ENCODE results near the gene FOXP2. TPM values are rescaled to one million over a fixed set of nuclear protein-coding genes. Genes with fewer than 3 reads are reported as not detected.
"Not testable (repeated sequence)": the region's sequence is repeated elsewhere in the genome, so short reads cannot be mapped to it uniquely, and the experiment has no call there.

Gene FOXP2
- total RNA-seq, 4 donors from 2014 or later = 42.3 to 83.7 (median 50.7) TPM

DNA sequence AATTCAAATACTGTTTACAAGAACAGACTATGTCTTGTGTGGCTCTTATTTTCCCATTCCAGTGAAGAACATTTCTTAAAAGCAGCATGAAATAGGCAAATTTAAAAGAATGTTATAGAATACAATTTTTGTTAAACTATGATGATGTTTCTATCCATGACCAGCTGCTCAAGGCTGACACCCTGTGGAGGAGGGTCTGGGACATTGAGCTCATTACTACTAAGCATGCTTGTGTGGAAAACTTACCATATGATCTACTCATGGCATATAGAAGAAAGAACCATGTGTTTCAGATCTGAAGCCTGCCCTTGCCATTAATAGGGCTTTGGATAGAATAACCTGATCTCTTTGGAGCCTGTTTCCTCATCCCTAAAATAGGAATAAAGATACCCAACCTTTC is 125.0 kb downstream of the FOXP2 start:
- no peak overlapping the region for H3K4me3 ChIP-seq
- H3K4me1 ChIP-seq = peaks cover 0 to 12% (median 0%) of the 10 kb centered on the region in 3 donors
- no peaks in the 10 kb centered on the region for H3K9me3 ChIP-seq
- no peak for ATAC-seq
- H3K27me3 ChIP-seq = no peaks in the 10 kb centered on the region
- no peaks in the 10 kb centered on the region for H3K36me3 ChIP-seq
- no peak overlapping the region for H3K27ac ChIP-seq
- TF ChIP-seq, protein P1, sequence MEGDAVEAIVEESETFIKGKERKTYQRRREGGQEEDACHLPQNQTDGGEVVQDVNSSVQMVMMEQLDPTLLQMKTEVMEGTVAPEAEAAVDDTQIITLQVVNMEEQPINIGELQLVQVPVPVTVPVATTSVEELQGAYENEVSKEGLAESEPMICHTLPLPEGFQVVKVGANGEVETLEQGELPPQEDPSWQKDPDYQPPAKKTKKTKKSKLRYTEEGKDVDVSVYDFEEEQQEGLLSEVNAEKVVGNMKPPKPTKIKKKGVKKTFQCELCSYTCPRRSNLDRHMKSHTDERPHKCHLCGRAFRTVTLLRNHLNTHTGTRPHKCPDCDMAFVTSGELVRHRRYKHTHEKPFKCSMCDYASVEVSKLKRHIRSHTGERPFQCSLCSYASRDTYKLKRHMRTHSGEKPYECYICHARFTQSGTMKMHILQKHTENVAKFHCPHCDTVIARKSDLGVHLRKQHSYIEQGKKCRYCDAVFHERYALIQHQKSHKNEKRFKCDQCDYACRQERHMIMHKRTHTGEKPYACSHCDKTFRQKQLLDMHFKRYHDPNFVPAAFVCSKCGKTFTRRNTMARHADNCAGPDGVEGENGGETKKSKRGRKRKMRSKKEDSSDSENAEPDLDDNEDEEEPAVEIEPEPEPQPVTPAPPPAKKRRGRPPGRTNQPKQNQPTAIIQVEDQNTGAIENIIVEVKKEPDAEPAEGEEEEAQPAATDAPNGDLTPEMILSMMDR (IDR thresholded peaks at IDR 0.05) = peak in 2 of 4 experiments; percentile 21 to 48
- TF ChIP-seq POLR2AphosphoS5 (IDR thresholded peaks at IDR 0.05) (no peak), POLR2A (IDR thresholded peaks at IDR 0.05) (no peak), EP300 (IDR thresholded peaks at IDR 0.05) (no peak)

DNA sequence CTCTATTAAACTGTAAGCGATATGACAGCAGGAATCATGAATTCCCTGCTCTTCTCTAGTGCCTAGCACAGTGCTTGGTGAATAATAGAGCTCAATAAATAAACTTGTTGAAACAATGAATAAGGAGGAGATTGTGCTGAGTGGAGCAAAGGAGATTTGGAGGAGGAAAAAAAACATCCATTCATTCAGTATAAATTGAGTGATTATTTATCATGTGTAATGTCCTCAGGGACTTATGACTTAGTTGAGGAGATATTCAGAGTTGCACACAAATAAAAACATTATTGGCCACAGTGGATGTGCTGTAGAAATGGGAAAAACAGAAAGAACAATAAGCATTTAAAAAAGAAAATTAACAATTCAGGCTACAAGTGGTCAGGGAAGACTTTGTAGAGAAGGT is 125.7 kb downstream of the FOXP2 start:
- H3K27me3 ChIP-seq = no peaks in the 10 kb centered on the region
- H3K4me1 ChIP-seq = peaks cover 0 to 6% (median 0%) of the 10 kb centered on the region in 3 donors
- no peak overlapping the region for H3K4me3 ChIP-seq
- ATAC-seq = no peak
- no peak overlapping the region for H3K27ac ChIP-seq
- no peak for TF ChIP-seq EP300 (IDR thresholded peaks at IDR 0.05)
- no peak for TF ChIP-seq POLR2A (IDR thresholded peaks at IDR 0.05)
- TF ChIP-seq POLR2AphosphoS5 (IDR thresholded peaks at IDR 0.05) = no peak
- TF ChIP-seq, protein P1 (IDR thresholded peaks at IDR 0.05) = no peak
- H3K9me3 ChIP-seq = no peaks in the 10 kb centered on the region
- H3K36me3 ChIP-seq = no peaks in the 10 kb centered on the region
- 80 to 90% methylated on average over 1 of the region's 1 CpG for WGBS, 2 donors (ENCODE audit: low coverage in 1 of 2)

DNA sequence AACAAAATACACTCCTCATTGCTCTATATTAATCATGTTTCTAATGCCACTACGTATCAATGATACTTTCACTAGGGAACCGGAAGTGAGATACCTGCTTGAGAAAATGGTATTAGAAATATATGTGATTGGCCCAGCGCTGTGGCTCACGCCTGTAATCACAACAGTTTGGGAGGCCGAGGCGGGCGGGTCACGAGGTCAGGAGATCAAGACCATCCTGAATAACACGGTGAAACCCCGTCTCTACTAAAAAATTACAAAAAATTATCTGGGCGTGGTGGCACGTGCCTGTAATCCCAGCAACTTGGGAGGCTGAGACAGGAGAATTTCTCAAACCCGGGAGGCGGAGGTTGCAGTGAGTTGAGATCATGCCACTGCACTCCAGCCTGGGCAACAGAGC is 132.7 kb downstream of the FOXP2 start:
- 90 to 95% methylated on average over 2 to 14 of the region's 14 CpGs for WGBS, 2 donors (ENCODE audit: low coverage in 1 of 2)
- H3K4me1 ChIP-seq, H3K4me3 ChIP-seq, H3K36me3 ChIP-seq, ATAC-seq, H3K27ac ChIP-seq, H3K27me3 ChIP-seq, H3K9me3 ChIP-seq: not testable (repeated sequence)

DNA sequence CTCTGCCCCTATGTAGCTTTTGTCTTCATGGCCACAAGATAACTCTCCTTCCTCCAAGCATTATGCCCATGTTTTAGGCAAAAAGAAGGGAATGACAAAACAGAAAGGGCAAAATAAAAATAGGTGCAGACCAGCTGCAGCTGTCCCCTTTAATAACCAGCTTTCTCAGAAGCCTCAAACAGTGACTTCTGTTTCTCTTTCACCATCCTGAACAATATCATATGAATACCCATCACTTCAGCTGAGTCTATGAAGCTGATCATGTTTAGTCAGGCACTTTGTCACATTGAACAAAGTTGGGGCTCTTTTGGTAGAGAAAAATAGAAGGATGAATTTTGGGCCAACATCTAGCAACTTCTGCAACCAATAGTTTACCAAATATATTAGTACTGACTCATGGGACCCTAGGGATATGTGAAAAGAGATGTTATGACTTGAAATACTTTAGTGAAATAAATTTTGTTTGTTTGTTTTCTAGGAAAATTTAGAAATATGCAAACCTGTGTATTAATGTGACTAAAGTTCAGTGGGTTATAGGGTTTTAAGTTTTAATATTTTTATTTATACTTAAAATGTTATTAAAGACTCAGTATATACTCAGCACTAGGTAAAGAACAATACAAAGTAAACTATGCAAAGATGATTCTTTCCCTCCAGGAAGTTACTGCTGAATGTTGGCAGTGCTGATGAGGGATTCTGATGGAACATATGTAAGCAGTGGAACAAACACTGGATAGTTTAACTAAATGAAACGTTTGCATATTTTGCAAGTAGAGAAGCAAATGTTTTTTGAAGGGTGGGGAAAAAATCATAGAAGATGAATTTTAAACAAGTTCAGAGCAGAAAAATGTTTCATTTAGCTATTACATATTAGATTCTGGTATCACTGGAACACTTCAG is 133.7 kb downstream of the FOXP2 start:
- peaks cover 0 to 4% (median 0%) of the 10 kb centered on the region in 3 donors for H3K4me1 ChIP-seq
- no peak for ATAC-seq
- no peak overlapping the region for H3K27ac ChIP-seq
- 11 to 12% methylated on average over 1 of the region's 1 CpG for WGBS, 2 donors (ENCODE audit: low coverage in 1 of 2)
- no peaks in the 10 kb centered on the region for H3K36me3 ChIP-seq
- H3K9me3 ChIP-seq = no peaks in the 10 kb centered on the region
- H3K4me3 ChIP-seq = no peak overlapping the region
- TF ChIP-seq EP300 (IDR thresholded peaks at IDR 0.05) = no peak
- TF ChIP-seq POLR2AphosphoS5 (IDR thresholded peaks at IDR 0.05) = no peak
- TF ChIP-seq, protein P1 (IDR thresholded peaks at IDR 0.05) = no peak
- TF ChIP-seq POLR2A (IDR thresholded peaks at IDR 0.05) = no peak
- H3K27me3 ChIP-seq = no peaks in the 10 kb centered on the region

DNA sequence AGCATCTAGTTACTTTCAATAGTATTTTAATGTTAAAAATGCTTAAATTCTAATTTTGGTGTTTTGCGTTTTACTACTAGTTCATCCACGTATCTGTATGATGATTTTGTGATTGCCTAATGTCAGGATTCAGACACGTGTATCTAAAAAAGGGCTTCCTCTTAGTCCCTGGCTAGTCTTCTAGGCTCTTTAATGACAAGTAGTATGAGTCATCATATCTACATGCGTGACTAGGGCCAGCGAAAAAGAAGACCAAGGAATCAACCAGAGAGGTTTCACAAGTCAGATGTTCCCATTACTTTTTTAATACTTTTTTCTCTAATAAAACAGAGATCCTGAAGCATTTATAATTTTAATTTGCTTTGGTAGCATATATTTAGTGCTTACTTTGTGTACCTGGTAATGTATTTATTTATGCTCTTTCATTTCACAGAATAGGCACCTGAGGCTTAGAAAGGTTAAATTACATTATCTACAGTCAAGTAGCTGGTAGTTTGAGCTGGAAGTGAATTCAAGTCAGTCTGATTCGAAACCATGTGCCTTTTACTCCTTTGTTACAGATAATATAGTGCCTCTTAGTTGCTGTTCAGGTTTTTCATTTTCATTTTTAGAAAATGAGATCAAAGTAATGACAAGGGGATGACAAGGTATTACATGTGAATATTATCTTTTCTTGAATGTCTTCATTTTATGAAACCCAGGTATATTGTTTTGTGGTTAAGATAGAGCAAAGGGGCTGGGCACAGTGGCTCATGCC is 140.3 kb downstream of the FOXP2 start:
- H3K27ac ChIP-seq = no peak overlapping the region
- H3K4me1 ChIP-seq = no peaks in the 10 kb centered on the region
- H3K36me3 ChIP-seq = no peaks in the 10 kb centered on the region
- TF ChIP-seq, protein P1 (IDR thresholded peaks at IDR 0.05) = no peak
- TF ChIP-seq POLR2AphosphoS5 (IDR thresholded peaks at IDR 0.05) (no peak), POLR2A (IDR thresholded peaks at IDR 0.05) (no peak), EP300 (IDR thresholded peaks at IDR 0.05) (no peak)
- H3K27me3 ChIP-seq = no peaks in the 10 kb centered on the region
- no peaks in the 10 kb centered on the region for H3K9me3 ChIP-seq
- peak; percentile 74 for ATAC-seq
- WGBS, 2 donors (ENCODE audit: low coverage in 1 of 2) = 42 to 48% methylated on average over 6 of the region's 6 CpGs
- no peak overlapping the region for H3K4me3 ChIP-seq

Measured in gastroesophageal sphincter (tissue), 4 donors.